Neuronal stem cell (in vitro differentiated cells): Measurements from ENCODE around the gene SNAI3.

Experiments
- DNase-seq: peaks from one replicate; pipeline ENCODE4 v3.0.0-alpha.2; 2013; ENCODE audit warnings: low spot score
- H2AFZ ChIP-seq: one replicate; pipeline ENCODE4 v1.6.1; 2013; ENCODE audit warnings: mild to moderate bottlenecking, low read length, inconsistent platforms
- H2AK5ac ChIP-seq: 2 replicates; pipeline ENCODE4 v1.6.1; 2013; ENCODE audit warnings: low read depth, mild to moderate bottlenecking, inconsistent platforms, low read length, moderate library complexity, mixed read lengths
- H2BK120ac ChIP-seq: 2 replicates; pipeline ENCODE4 v1.6.1; 2013; ENCODE audit warnings: low read depth, mild to moderate bottlenecking, inconsistent platforms, low read length, moderate library complexity, mixed read lengths
- H2BK12ac ChIP-seq: one replicate; pipeline ENCODE4 v1.6.1; 2013; ENCODE audit warnings: low read length, inconsistent platforms
- H2BK15ac ChIP-seq: 2 replicates; pipeline ENCODE4 v1.6.1; 2013; ENCODE audit warnings: mild to moderate bottlenecking, low read length, inconsistent platforms, mixed read lengths
- H2BK5ac ChIP-seq: one replicate; pipeline ENCODE4 v1.6.1; 2013; ENCODE audit warnings: inconsistent platforms, mild to moderate bottlenecking, low read length, moderate library complexity
- H3K14ac ChIP-seq: one replicate; pipeline ENCODE4 v1.6.1; 2013; ENCODE audit warnings: low read length, inconsistent platforms
- H3K18ac ChIP-seq: 2 replicates; pipeline ENCODE4 v1.6.1; 2013; ENCODE audit warnings: low read length, inconsistent platforms
- H3K23ac ChIP-seq: 2 replicates; pipeline ENCODE4 v1.6.1; 2013; ENCODE audit warnings: low read depth, mild to moderate bottlenecking, mixed read lengths, low read length, inconsistent platforms; ENCODE audit not compliant: poor library complexity
- H3K27ac ChIP-seq: replicated peaks from 3 replicates; pipeline ENCODE4 v1.5.1; 2013; ENCODE audit warnings: low read length, inconsistent platforms
- H3K27me3 ChIP-seq, 3 experiments: 2 replicates each; pipeline ENCODE4 v1.6.1; 2013; ENCODE audit warnings: low read length in 3 of 3, mild to moderate bottlenecking in 2 of 3, inconsistent platforms in 1 of 3, low read depth in 1 of 3, mixed read lengths in 1 of 3, moderate library complexity in 1 of 3; ENCODE audit not compliant: control insufficient read depth in 3 of 3, insufficient read depth in 3 of 3
- H3K36me3 ChIP-seq, 2 donors: replicated peaks in 1 of 2; 2 replicates each; pipeline ENCODE4 v1.6.1; 2013; ENCODE audit warnings: low read length in 2 of 2; ENCODE audit not compliant: control insufficient read depth in 2 of 2, insufficient read depth in 2 of 2
- H3K4ac ChIP-seq: 2 replicates; pipeline ENCODE4 v1.6.1; 2013; ENCODE audit warnings: inconsistent platforms, mild to moderate bottlenecking, low read length, moderate library complexity
- H3K4me1 ChIP-seq, 2 donors: 1 replicate in 1 of 2; 2 replicates in 1 of 2; pipeline ENCODE4 v1.6.1; 2013; ENCODE audit warnings: low read length in 2 of 2, low read depth in 1 of 2; ENCODE audit not compliant: control insufficient read depth in 2 of 2, insufficient read depth in 1 of 2
- H3K4me2 ChIP-seq: one replicate; pipeline ENCODE4 v1.6.1; 2013; ENCODE audit warnings: mild to moderate bottlenecking, low read length, inconsistent platforms; ENCODE audit not compliant: insufficient read depth, poor library complexity, severe bottlenecking
- H3K4me3 ChIP-seq, 2 donors: 2 replicates each; pipeline ENCODE4 v1.5.1; 2013; ENCODE audit warnings: low read length in 2 of 2, mild to moderate bottlenecking in 2 of 2, inconsistent platforms in 1 of 2, moderate library complexity in 1 of 2
- H3K79me1 ChIP-seq: one replicate; pipeline ENCODE4 v1.6.1; 2013; ENCODE audit warnings: low read depth, mild to moderate bottlenecking, inconsistent platforms, low read length, moderate library complexity
- H3K9ac ChIP-seq: one replicate; pipeline ENCODE4 v1.6.1; 2013; ENCODE audit warnings: mild to moderate bottlenecking, low read depth, low read length, inconsistent platforms; ENCODE audit not compliant: poor library complexity
- H3K9me3 ChIP-seq, 2 donors: replicated peaks in 1 of 2; 2 replicates each; pipeline versions ENCODE3 to v1.6.1; 2013; ENCODE audit warnings: low read length in 2 of 2, mild to moderate bottlenecking in 2 of 2, inconsistent platforms in 1 of 2, low read depth in 1 of 2, mixed read lengths in 1 of 2, moderate library complexity in 1 of 2; ENCODE audit not compliant: control insufficient read depth in 2 of 2, insufficient read depth in 1 of 2
- H4K8ac ChIP-seq: one replicate; pipeline ENCODE4 v1.6.1; 2013; ENCODE audit warnings: low read depth, mild to moderate bottlenecking, inconsistent platforms, low read length, moderate library complexity
- H4K91ac ChIP-seq: one replicate; pipeline ENCODE4 v1.6.1; 2013; ENCODE audit warnings: low read length, low read depth, mild to moderate bottlenecking, inconsistent platforms; ENCODE audit not compliant: poor library complexity
- WGBS, 2 donors: extraction: QIAGEN DNeasy Blood & Tissue Kit; methylation state at CpG; one replicate each; pipeline ENCODE4 v1.1.7; 2013; ENCODE audit warnings: missing lambda C conversion rate in 2 of 2, mixed read lengths in 1 of 2; ENCODE audit not compliant: insufficient read length in 2 of 2, insufficient replicate concordance in 1 of 2; ENCODE audit errors: extremely low coverage in 2 of 2; 5-methylcytosine and 5-hydroxymethylcytosine counted together

Gene SNAI3

GRCh38 chr16:88691924-88692560 lies 5.7 kb upstream of the SNAI3 start:
- no peak overlapping the region for H3K9ac ChIP-seq
- no peak overlapping the region for H3K23ac ChIP-seq
- H2BK5ac ChIP-seq = peak overlapping the region; percentile 75
- DNase-seq = no peak
- H3K36me3 ChIP-seq = peaks cover 1 to 6% of the 10 kb centered on the region in 2 donors
- no peak overlapping the region for H3K4me3 ChIP-seq
- H3K14ac ChIP-seq = peak overlapping the region; percentile 21
- H3K18ac ChIP-seq = peak overlapping the region; percentile 28
- H3K27ac ChIP-seq = no peak overlapping the region
- H2BK120ac ChIP-seq = no peak overlapping the region
- no peaks in the 10 kb centered on the region for H3K4me1 ChIP-seq
- no peak overlapping the region for H2BK12ac ChIP-seq
- no peak overlapping the region for H3K4me2 ChIP-seq
- H2BK15ac ChIP-seq = no peak overlapping the region
- WGBS, 2 donors = no CpG with 5 or more reads among the region's 26 CpGs
- no peak overlapping the region for H4K91ac ChIP-seq
- H2AK5ac ChIP-seq = peak overlapping the region; percentile 95
- H2AFZ ChIP-seq = no peak overlapping the region
- H4K8ac ChIP-seq = no peak overlapping the region
- H3K4ac ChIP-seq = no peak overlapping the region
- peaks cover 9% of the 10 kb centered on the region for H3K79me1 ChIP-seq
- no peaks in the 10 kb centered on the region for H3K9me3 ChIP-seq
- H3K27me3 ChIP-seq = peaks cover 0 to 53% (median 13%) of the 10 kb centered on the region in 3 experiments

- Histone ChIP-seq H3K9me3 (no peaks in the 10 kb centered on the region), H3K18ac (no peak overlapping the region), H3K36me3 (no peaks in the 10 kb centered on the region), H3K79me1 (peaks cover 6% of the 10 kb centered on the region), H3K14ac (peak overlapping the region; percentile 56), H3K4me1 (peaks cover 2 to 4% of the 10 kb centered on the region in 2 donors), H2AFZ (no peak overlapping the region), H3K9ac (peak overlapping the region; percentile 24), H2BK12ac (no peak overlapping the region), H2BK15ac (no peak overlapping the region), H4K91ac (no peak overlapping the region), H3K27ac (no peak overlapping the region), H4K8ac (no peak overlapping the region), H2AK5ac (peak overlapping the region; percentile 81), H3K27me3 (peaks cover 0 to 58% (median 19%) of the 10 kb centered on the region in 3 experiments), H3K4me2 (no peak overlapping the region), H3K4ac (no peak overlapping the region), H2BK120ac (no peak overlapping the region), H3K23ac (peak overlapping the region; percentile 22), H3K4me3 (peak overlapping the region in 1 of 2 donors; percentile 2), H2BK5ac (peak overlapping the region; percentile 75)
- no CpG with 5 or more reads among the region's 33 CpGs for WGBS, 2 donors
- DNase-seq = no peak
Measured at GRCh38 chr16:88691129-88691813, 5.0 kb upstream of the SNAI3 start.

- H3K79me1 ChIP-seq = peaks cover 6% of the 10 kb centered on the region
Measured at GRCh38 chr16:88690341-88691128, 4.2 kb upstream of the SNAI3 start.

More at GRCh38 chr16:88690341-88691128, 4.2 kb upstream of the SNAI3 start:
- Histone ChIP-seq H3K9ac (peak overlapping the region; percentile 47), H2BK120ac (no peak overlapping the region), H3K23ac (peak overlapping the region; percentile 22), H3K4me2 (no peak overlapping the region), H3K14ac (peak overlapping the region; percentile 56), H2AFZ (no peak overlapping the region), H3K4me3 (peak overlapping the region in 1 of 2 donors; percentile 2), H3K27me3 (peaks cover 4 to 65% (median 25%) of the 10 kb centered on the region in 3 experiments), H3K4ac (no peak overlapping the region), H3K27ac (no peak overlapping the region), H3K9me3 (no peaks in the 10 kb centered on the region), H2BK15ac (no peak overlapping the region), H2BK5ac (no peak overlapping the region), H3K4me1 (peaks cover 8 to 9% of the 10 kb centered on the region in 2 donors), H4K91ac (no peak overlapping the region), H2BK12ac (peak overlapping the region; percentile 75), H3K18ac (no peak overlapping the region), H3K36me3 (no peaks in the 10 kb centered on the region), H2AK5ac (peak overlapping the region; percentile 81), H4K8ac (no peak overlapping the region)
- DNase-seq = no peak
- WGBS, 2 donors = no CpG with 5 or more reads among the region's 21 CpGs
